ENCODE data around the gene SLC9A4. TPM values are rescaled to one million over a fixed set of nuclear protein-coding genes. Genes with fewer than 3 reads are reported as not detected.
"Not testable (repeated sequence)": the region's sequence is repeated elsewhere in the genome, so short reads cannot be mapped to it uniquely, and the experiment has no call there.

SLC9A4 gene
- total RNA-seq, 1 donor from 2014 or later, result 1.3 TPM

- no peak for DNase-seq
These were observed 78.5 kb downstream of the SLC9A4 start for GRCh38 chr2:102551329-102552096.

GRCh38 chr2:102553601-102554000 is 80.6 kb downstream of the SLC9A4 start:
- no peak for DNase-seq

DNA sequence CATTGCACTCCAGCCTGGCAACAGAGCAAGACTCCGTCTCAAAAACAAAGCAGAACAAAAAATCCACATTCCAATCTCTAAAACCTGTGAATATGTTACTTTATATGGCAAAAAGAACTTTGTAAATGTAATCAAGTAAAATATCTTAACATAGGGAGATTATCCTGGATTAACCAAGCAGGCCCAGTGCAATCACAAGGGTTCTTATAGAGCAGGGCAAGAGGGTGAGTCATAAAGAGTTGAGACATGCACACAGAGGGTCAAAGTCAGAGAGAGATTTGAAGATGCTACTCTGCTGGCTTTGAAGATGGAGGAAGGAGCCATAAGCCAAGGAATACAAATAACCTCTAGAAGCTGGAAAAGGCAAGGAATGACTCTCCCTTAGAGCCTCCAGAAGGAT is 85.4 kb downstream of the SLC9A4 start:
- DNase-seq, result no peak

DNA sequence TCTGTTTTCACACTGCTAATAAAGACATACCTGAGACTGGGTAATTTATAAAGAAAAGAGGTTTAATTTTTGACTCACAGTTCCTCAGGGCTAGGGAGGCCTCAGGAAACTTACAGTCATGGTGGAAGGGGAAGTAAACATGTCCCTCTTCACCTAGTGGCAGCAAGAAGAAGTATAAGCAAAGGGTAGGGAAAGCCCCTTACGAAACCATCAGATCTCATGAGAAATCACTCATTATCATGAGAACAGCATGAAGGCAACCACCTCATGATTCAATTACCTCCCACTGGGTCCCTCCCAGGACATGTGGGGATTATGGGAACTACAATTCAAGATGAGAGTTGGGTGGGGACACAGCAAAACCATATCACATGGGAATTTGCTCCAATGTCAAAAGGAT is 89.5 kb downstream of the SLC9A4 start:
- not testable (repeated sequence) for DNase-seq

- DNase-seq, result no peak
These were observed 102.9 kb downstream of the SLC9A4 start for GRCh38 chr2:102575888-102576287.

- no peak for DNase-seq
These were observed 105.3 kb downstream of the SLC9A4 start for GRCh38 chr2:102578376-102578775.

DNA sequence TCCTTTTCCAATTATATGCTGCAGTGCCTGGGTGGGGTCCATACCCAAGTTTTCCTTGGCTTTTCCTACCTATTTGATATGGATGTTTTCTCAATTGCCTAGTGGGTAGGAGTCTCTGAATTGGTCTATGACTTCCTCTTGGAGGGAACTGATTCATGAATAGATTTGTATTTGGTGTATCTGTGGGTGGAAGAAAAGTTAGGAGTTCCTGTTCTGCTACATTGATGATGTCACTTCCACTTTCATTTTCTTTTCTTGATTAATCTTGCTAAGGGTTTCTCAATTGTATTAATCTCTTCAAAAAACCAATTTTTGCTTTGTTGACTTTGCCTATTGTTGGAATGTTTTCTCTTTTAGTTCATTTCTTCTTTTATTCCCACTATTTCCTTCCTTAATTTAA is 108.9 kb downstream of the SLC9A4 start:
- no peak for DNase-seq

GRCh38 chr2:102582845-102583244 is 109.8 kb downstream of the SLC9A4 start:
- no peak for DNase-seq

Small RNA genes lying within 50 kb of the gene (small RNA-seq; reads per million reads assigned to genes)
- gene MIR4772 (ENCODE audit: low replicate concordance), result 0.12 reads per million

Other genes starting within 250 kb of the SLC9A4 start
- 8.7 TPM for gene IL1RL1, start 161.7 kb upstream of the SLC9A4 start, total RNA-seq
- 4.5 TPM for gene IL18R1, start 117.4 kb upstream of the SLC9A4 start, total RNA-seq
- 0.89 TPM for gene IL18RAP, start 50.1 kb upstream of the SLC9A4 start, total RNA-seq
- 6.8 TPM for gene SLC9A2, start 146.3 kb downstream of the SLC9A4 start, total RNA-seq

Data from skin of body (tissue), 3 donors.